GM19467 (cell line): ENCODE data around the gene AIRE.
"Not testable (repeated sequence)": the region's sequence is repeated elsewhere in the genome, so short reads cannot be mapped to it uniquely, and the experiment has no call there.

Experiments used
- ATAC-seq: cut with Tn5 transposase; IDR thresholded peaks from one replicate; pipeline ENCODE4 v1.9.1; 2021; ENCODE audit warnings: mild to moderate bottlenecking, moderate library complexity; ENCODE audit not compliant: unreplicated experiment

AIRE gene

DNA sequence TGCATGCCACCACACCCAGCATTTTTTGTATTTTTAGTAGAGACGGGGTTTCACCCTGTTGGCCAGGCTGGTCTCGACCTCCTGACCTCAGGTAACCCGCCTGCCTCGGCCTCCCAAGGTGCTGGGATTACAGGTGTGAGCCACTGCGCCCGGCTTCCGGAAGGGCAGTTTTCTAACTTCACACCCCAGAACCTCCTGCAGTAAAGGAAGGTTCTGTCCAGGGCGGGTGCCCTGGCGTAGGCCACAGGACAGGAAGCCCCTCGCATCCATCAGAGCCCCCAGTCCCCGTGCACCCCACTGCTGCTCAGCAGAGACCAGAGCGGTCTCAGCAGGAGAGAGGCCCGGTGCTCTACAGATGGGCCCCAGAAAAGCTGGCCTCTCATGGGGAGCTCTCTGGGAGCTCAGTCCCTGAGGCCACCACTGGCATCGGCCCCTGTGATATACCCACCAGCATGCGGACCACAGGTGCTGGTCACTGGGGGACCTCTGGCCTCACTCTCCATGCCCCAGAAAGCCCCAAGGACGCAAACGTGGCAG is 19.9 kb upstream of the AIRE start:
- ATAC-seq: no peak

DNA sequence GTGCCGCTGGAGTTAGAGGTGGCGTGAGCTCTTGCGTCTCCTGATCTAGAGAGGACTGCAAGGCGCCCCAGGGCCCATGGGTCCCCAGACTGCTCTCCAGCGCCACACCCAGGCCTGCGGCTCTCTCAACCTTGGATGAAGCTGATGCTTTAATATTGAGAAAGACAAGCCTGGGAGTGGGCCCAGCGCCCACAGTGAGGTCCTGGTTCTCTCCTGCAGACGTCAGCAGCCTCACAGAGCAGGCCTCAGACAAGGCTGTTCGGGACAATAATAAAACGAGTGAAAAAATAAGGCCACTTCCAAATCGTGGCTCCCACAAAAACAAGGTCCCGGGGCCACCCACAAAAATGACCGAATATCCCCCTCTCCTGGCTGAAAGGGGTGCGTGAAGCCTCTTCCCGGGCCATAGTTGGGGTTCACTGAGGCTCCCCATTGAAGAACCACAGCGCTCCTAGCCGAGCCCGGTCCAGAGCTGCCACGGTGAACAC is 18.0 kb upstream of the AIRE start:
- no peak for ATAC-seq

DNA sequence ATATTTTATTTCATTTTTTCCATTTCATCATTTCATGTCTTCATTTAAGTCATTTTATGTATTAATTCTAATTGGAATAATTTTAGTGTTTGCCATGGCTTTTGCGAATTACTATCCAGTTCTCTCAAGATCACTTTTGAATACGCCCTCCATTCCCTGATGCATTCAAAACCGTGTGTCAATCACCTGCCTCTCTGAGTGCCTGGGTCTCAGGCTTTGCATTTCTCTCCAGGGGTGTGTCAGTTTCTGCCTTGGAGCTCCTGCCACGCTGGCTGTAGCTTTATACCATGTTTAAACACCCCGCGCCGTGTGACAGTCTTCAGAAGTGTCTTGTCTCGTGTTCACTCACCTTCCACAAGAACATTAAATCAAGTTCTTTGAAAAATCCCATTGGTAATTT is 16.6 kb upstream of the AIRE start:
- no peak for ATAC-seq

DNA sequence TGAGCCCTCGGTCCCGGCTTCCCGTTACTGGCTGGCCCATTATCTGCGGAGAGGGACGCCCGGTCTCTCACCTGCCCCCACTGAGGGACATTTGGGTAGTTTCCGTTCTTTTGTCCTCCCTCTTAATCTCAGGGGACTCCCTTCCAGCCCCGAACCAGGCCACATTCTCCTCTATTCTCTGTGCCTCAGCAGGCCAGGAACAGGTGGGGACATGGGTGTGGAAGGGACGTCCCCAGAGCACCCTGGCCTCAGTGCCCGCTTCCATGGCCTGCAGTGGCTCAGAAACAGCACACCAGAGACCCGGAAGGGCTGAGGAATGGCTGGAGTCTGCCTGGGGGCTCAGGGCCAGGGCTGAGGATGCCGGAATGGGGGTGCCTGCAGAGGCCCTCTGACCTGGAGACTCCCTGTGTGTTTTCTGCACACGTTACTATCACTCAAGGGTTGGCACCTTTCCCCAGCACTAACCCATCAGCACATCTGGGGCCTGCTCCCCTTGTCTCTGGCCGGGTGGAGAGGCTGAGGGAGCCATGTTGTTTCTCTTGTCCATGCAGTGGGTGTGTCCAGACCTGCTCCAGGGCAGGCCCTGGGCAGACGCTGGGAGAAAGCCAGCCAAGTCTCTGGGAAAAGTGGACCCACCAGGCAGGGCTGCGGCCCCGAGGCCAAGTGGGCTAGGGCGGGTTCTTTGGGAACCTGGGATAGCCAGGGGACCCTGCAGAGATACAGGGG is 14.0 kb upstream of the AIRE start:
- no peak for ATAC-seq

DNA sequence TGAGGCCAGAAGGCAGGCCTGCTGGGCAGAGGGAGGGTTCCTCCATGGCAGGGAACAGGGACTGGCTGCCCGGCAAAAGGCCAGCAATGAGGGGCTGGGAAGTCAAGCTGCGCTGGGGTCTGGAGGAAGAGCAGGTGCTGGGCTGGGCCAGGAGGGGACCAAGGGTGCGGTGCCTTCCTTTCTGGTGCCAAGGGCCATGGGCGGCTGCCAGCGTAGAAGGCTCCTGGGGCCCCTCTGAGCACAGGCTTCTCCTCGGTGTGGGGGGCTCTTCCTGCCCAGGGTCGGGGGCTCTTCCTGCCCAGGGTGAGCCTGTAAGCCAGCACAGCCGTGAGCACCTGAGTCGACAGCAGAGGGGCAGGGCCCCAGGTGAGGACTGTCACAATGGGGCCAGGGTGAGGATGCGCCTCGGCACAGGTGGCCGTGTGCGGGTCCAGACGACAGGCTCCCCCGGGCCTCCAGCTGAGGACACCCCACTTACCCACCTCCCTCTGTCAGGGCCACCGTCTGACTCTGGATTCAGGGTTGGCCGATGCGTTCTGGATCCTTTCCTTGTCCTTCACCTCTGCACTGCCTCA is 13.3 kb upstream of the AIRE start:
- no peak for ATAC-seq

DNA sequence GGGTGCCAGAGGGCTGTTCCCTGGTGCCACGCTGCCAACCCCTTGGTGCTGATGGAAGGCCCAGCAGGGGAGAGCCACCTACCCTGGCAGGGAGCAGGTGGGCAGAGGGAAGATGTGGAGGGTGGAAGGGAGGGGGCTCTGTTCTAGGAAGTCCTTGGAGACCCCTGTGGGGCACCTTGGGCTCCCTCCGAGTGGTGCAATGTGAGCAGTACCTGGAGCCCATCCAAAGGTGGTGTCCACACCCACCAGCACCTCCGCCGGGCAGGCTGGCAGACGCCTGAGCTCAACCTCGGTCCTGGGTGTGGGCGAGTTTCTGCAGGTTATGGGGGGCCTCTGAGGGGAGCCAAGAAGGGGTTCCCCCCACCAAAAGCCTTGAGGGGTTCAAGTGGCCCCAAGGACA is 12.6 kb upstream of the AIRE start:
- no peak for ATAC-seq

DNA sequence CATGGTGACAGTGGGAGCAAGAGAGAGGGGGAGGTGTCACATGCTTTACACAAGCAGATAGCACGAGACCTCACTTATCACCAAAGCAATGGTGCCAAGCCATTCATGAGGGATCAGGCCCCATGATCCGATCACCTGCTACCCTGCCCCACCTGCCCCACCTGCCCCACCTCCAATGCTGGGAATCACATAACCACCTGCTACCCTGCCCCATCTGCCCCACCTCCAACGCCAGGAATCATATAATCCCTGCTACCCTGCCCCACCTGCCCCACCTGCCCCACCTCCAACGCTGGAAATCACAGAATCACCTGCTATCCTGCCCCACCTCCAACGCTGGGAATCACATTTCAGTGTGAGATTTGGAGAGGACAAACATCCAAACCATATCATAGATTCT is 10.6 kb upstream of the AIRE start:
- no peak for ATAC-seq

DNA sequence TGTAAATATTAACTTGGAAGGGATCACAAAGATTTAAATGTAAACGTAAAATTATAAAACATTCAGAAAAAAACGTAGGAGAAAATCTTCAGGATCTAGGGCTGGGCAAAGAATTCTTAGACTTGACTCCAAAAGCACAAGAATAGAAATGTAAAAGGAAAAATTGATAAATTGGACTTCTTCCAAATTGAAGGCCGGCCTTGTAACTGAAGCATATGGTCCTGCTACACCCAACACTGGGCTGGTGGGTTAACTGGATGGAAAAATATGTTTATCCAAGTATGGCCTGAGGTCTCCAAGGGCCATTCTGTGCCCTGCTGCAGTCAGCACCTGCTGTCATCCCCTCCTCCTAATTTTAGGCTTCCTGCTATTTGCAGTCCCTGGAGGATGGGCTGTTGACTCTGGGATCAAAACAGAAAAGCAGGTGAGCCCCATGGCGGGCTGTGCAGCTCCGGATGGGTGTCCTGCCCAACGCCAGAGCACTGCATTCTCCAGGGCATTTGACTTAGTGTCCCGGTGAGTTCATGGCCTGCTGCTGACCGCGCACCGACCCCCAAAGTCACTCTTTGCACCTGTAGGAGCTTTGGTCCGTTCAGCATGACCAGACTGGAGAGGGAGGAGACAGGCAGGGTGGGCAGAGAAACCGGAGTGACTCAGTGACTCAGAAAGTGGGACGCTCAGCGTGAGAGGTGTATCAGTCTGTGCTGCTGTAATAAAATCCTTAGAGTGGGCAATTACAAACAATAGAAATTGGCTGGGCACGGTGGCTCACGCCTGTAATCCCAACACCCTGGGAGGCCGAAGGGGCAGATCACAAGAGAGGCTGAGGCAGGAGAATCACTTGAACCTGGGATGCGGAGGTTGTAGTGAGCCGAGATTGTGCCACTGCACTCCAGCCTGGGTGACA is 6.1 kb upstream of the AIRE start:
- ATAC-seq: no peak

DNA sequence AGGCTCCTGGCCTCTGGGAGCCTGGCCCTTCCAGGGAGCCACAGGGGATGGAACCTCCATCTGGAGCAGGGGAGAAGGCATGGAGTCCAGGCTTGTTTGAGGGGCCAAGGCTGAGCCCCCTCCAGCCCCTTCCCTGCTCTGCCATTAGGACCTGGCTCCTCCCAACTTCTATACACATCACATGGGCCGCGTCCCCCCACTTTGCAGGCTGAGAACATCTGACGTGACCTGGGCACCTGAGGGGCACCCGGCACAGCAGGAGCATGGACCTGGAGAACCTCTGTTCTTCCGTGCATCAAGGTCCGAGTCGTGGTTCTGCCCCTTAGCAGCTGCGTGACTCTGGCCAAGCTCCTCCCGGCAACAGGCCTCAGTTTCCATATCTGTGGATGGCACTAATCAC is 3.9 kb upstream of the AIRE start:
- no peak for ATAC-seq

DNA sequence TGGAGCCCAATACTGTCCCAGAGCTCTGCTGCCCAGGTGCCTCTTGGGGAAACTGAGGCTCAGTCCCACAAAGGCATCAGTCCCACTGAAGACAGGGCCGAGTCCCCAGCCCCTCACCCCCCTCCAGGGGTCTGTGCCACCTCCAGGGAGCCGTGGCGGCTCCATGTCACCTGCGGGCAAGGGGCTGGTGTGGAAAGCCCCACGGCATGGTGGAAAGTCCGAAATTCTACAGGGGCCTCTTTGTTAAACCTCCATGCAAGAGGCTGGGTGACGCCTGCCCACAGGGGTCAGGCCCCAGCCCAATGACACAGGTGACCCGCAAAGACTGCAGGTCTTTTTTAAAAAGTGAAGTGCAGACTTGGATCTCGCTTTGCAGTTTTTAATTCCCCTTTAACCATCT is 3.3 kb upstream of the AIRE start:
- no peak for ATAC-seq

DNA sequence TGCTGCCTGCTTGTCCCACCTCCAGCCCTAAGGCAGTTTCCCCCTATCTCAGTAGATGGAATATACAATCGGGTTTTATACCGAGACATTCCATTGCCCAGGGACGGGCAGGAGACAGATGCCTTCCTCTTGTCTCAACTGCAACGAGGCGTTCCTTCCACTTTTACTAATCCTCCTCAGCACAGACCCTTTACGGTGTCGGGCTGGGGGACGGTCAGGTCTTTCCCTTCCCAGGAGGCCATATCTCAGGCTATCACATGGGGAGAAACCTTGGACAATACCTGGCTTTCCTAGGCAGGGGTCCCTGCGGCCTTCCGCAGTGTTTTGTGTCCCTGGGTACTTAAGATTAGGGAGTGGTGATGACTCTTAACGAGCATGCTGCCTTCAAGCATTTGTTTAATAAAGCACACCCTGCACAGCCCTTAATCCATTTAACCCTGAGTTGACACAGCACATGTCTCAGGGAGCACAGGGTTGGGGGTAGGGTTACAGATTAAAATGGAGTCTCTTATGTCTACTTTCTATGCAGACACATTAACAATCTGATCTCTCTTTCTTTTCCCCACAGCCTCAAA is 2.4 kb upstream of the AIRE start:
- ATAC-seq: not testable (repeated sequence)

DNA sequence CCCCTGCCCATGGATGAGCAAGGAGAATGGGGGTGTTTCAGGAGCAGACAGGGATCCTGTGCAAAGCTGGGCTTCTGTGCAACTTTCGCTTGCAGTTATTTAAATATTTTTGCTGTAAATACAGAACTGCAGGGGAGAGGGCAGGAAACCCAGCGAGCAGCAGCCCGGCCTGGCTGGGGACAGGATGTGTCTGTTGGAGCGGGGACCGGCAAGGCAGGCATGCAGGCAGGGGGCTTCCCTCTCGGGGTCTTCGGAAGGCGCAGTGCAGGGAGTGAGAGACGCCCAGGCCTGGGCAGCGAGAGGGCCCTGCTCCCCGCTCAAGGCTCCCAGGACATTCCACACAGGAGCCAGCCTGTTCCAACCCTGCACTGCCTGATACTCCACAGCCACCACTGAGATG is 1.7 kb upstream of the AIRE start:
- ATAC-seq: no peak

DNA sequence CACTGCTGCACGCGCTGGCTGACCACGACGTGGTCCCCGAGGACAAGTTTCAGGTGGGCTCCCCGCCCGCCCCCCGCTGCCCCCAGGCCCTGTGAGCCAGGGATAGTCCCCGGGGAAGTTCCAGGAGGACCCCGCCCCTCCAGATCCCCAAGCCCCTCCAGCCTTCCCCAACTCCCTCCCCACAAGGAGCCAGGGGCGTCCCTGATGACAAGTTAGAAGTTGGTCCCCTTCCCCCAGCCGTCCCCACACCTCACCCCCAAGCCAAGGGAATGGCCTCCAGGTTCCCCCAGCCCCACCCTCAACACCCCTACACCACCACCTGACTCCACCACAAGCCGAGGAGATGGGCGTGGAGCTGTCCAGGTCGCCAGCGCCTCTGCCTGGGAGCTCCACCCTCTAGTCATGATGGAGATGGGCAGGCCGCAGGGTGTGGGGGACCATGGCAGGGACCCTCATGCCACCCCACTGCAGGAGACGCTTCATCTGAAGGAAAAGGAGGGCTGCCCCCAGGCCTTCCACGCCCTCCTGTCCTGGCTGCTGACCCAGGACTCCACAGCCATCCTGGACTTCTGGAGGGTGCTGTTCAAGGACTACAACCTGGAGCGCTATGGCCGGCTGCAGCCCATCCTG is 525 bp downstream of the AIRE start:
- ATAC-seq: no peak

DNA sequence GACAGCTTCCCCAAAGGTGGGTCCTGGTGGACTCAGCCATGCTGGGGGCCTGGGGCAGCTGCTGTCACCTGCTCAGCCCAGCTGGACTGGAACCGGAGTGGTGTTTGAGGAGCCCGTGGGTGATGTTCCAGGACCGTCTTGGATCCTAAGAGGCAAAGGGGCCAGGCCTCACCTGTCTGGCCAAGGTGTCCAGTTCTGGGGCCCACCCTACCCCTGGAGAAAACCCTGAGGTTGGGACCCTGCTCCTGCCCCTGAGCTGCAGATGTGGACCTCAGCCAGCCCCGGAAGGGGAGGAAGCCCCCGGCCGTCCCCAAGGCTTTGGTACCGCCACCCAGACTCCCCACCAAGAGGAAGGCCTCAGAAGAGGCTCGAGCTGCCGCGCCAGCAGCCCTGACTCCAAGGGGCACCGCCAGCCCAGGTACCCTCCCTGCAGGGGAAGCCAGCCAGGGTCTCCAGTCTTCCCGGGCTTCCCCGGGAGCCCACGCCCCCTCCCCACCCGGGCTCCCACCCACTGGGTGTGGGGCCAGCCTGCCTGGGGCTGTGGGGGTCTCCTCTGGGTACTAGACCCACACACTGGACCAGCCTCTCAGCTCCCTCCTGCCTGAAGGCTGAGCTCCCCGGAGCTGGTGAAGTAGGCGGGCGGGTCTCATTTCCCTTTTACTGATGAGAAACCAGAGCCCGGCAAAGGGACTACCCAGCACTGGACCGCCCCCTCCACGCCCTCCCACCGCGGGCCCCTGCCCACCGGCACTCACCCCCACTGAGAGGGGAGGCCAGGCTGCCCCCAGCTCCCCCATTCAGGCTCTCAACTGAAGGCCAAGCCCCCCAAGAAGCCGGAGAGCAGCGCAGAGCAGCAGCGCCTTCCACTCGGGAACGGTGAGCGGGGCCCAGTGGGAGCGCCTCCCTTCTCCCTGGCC is 1.3 kb downstream of the AIRE start:
- ATAC-seq: no peak

DNA sequence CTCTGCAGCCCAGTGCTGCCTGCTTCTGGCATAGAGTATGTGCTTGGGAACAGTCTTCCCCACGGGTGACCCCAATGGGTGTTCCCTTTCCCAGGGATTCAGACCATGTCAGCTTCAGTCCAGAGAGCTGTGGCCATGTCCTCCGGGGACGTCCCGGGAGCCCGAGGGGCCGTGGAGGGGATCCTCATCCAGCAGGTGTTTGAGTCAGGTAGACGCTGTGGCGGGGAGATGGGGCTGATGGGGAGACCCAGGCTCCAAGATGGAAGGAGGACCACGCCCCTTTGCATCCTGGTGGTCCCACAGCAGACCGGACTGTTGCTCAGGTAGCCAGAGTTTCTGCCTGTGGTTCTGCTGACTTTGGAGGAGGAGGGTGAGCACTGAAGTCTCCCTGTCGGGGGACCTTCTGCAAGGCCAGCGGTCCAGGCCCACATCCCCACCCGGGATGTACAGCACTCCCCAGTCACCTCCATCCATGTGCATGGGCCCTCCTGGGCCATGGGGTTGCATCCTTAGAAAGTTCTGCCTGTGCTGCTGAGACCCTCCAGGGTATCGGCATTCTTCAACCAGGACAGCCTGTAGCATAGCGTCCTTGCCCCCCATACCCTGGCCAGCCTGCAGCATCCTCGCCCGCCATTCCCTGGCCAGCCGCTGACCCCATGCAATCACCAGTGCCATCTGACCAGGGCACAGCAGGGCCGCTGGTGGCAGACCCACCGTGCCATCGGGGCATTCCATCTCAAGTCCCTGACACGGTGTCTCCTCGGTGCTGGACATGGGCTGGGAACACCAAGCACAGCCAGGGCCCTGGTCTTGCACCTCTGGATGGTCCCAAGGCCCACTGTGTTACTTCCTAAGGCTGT is 2.8 kb downstream of the AIRE start:
- no peak for ATAC-seq

DNA sequence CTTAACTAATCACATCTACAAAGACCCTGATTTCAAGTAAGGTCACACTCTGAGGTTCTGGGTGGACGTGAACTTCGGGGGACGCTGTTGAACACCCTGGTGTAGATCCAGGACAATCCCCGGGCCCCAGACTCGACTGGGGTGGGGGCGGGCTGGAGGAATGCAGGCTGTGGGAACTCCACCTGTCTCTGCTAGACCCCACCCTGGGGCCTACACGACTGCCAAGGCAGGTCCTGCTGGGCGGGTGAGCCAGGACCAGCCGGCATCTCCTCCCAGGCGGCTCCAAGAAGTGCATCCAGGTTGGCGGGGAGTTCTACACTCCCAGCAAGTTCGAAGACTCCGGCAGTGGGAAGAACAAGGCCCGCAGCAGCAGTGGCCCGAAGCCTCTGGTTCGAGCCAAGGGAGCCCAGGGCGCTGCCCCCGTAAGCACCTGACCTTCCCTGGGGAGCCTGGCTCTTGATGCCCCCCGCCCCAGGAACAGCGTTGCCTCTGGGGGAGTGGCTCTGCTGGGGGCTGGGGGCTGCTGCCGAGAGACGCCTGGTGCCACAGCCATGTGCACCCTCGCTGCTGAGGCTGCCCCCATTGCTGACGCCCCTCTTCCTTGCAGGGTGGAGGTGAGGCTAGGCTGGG is 3.8 kb downstream of the AIRE start:
- ATAC-seq: no peak

DNA sequence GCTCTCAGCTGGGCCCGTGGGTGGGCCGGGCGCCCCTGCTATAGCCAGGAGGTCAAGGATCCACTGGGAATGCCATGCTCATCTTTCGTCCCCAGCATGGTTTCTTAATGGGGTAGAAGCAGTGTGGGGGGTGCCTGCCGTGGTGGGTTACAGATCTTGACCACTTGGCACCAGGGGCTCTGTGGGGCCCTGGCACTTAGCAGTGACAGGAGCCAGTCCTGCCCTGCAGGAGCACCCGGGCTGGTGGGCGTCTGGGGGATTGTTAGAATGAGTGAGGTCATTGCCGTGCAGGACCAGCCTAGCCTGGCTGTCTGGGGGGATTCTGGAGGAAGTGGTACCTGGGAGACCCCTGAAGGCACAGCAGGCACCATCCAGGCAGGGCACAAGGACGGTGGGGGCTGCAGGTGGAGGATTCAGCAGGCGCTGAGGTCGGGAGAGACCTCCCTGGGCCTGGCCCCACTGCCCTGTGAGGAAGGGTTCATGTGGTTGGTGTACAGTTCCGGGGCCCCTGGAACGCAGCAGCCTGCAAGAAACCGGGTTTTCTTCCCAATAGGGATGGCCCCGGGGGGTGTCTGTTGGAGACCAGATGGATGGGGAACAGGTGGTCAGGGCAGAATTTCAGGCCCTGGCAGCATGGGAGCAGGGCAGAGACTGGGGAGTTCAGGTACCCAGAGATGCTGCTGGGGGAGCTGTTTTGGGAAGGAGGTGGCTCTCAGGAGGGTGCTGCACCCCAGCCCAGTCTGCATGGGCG is 4.8 kb downstream of the AIRE start:
- ATAC-seq: no peak
